ENCODE results near the gene RALGAPA1.
"Not testable (repeated sequence)": the region's sequence is repeated elsewhere in the genome, so short reads cannot be mapped to it uniquely, and the experiment has no call there.

The RALGAPA1 gene

DNA sequence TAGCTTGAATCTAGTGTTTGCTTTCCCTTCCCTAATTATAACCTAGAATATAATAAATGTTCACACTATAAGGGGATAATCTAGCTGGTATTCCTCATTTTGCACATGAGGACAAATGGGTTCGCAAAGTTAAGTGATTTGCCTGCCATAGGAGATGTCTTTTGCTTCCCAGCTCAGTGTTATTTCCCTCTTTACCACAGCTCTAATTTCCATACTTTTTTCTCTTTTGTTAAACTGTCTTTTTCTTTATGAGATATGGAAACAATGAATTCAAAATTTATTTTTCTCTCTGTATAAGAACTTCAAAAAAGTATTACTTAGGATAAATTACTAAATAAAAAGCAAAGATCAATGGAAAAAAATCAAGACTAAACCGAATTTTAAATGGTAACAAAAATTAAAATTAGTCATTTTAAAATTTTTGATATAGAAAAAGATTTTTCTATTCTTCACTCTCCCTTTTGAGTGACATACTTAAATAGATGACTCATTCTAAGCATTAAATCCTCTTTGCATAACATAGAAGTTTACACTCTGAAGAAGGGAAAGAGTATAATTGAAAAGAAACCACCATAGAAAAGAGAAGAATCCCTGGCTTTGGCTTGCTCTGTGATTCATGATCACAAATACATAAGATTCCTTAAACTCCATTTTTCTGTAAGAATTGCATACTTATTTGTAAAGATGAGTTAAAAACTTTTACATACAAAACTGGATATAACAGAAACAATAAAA, 177.9 kb downstream of the RALGAPA1 start:
- DNase-seq = no peak
- H4K12ac ChIP-seq (ENCODE audit: low read depth, low read length) = no peak overlapping the region
- H4K91ac ChIP-seq (ENCODE audit: low read depth, low read length) = no peak overlapping the region
- no peak overlapping the region for H2AK5ac ChIP-seq (ENCODE audit: low read length)
- no peak overlapping the region for H4K8ac ChIP-seq (ENCODE audit: low read depth, low read length)
- no peaks in the 10 kb centered on the region for H3K79me1 ChIP-seq (ENCODE audit: low read length)
- no peak overlapping the region for H3K27ac ChIP-seq (ENCODE audit: low read depth, low read length)
- no peak overlapping the region for H3K4me2 ChIP-seq (ENCODE audit: low read length)
- no peak overlapping the region for H2BK5ac ChIP-seq (ENCODE audit: low read depth, low read length, poor library complexity)
- WGBS (ENCODE audit: extremely low coverage, insufficient coverage, insufficient read length) = no CpG with 5 or more reads among the region's 2 CpGs
- H3K9me3 ChIP-seq (ENCODE audit: insufficient read depth, low read depth, low read length) = no peaks in the 10 kb centered on the region
- H2BK12ac ChIP-seq (ENCODE audit: low read length) = no peak overlapping the region
- H3K18ac ChIP-seq (ENCODE audit: low read length) = no peak overlapping the region
- H2AFZ ChIP-seq (ENCODE audit: insufficient read depth, low read length, poor library complexity) = no peak overlapping the region
- H3K4me3 ChIP-seq (ENCODE audit: low read depth, low read length) = no peak overlapping the region
- no peak overlapping the region for H3K9ac ChIP-seq (ENCODE audit: low read length)
- no peak overlapping the region for H3K4ac ChIP-seq (ENCODE audit: low read depth, low read length)
- no peak overlapping the region for H3K14ac ChIP-seq (ENCODE audit: low read length)
- no peaks in the 10 kb centered on the region for H3K27me3 ChIP-seq (ENCODE audit: insufficient read depth, low read length)
- H2BK120ac ChIP-seq (ENCODE audit: insufficient read depth, low read length, poor library complexity) = no peak overlapping the region
- no peaks in the 10 kb centered on the region for H3K79me2 ChIP-seq (ENCODE audit: control insufficient read depth, insufficient read depth, low read length, poor library complexity)
- H3K23ac ChIP-seq (ENCODE audit: low read length) = no peak overlapping the region
- no peaks in the 10 kb centered on the region for H3K4me1 ChIP-seq (ENCODE audit: control insufficient read depth in 1 of 2, insufficient read depth in 2 of 2, low read length in 2 of 2)
- H3K36me3 ChIP-seq (ENCODE audit: control insufficient read depth in 1 of 2, insufficient read depth in 2 of 2, low read length in 2 of 2) = peaks cover 0 to 2% of the 10 kb centered on the region in 2 experiments

DNA sequence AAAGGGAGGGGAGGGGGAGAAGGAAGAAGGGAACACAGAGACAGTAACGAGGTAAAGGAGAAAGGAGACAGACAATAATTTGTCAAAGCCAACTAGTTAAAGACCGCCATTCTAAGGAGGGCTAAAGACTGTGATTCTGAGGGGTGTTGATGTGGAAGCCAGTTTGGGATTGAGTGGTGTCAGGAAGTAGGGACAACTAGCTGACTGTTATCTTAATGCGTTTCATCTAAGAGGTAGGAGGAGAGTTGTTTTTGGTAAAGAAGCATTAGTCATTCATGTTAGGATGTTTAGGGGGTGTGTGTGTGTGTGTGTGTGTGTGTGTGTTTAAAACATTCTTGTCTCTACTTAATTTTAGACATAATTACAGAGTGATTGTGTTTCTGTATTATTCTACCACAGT, 180.1 kb downstream of the RALGAPA1 start:
- Histone ChIP-seq H3K9ac (ENCODE audit: low read length) (no peak overlapping the region), H2BK120ac (ENCODE audit: insufficient read depth, low read length, poor library complexity) (no peak overlapping the region), H3K4me3 (ENCODE audit: low read depth, low read length) (no peak overlapping the region), H3K9me3 (ENCODE audit: insufficient read depth, low read depth, low read length) (no peaks in the 10 kb centered on the region), H4K91ac (ENCODE audit: low read depth, low read length) (no peak overlapping the region), H2BK5ac (ENCODE audit: low read depth, low read length, poor library complexity) (no peak overlapping the region), H2BK12ac (ENCODE audit: low read length) (no peak overlapping the region), H3K4ac (ENCODE audit: low read depth, low read length) (no peak overlapping the region), H4K8ac (ENCODE audit: low read depth, low read length) (no peak overlapping the region), H2AK5ac (ENCODE audit: low read length) (no peak overlapping the region), H3K79me1 (ENCODE audit: low read length) (no peaks in the 10 kb centered on the region), H3K79me2 (ENCODE audit: control insufficient read depth, insufficient read depth, low read length, poor library complexity) (no peaks in the 10 kb centered on the region), H3K27ac (ENCODE audit: low read depth, low read length) (no peak overlapping the region), H3K14ac (ENCODE audit: low read length) (no peak overlapping the region), H3K18ac (ENCODE audit: low read length) (no peak overlapping the region), H2AFZ (ENCODE audit: insufficient read depth, low read length, poor library complexity) (no peak overlapping the region), H3K4me1 (ENCODE audit: control insufficient read depth in 1 of 2, insufficient read depth in 2 of 2, low read length in 2 of 2) (no peaks in the 10 kb centered on the region), H3K36me3 (ENCODE audit: control insufficient read depth in 1 of 2, insufficient read depth in 2 of 2, low read length in 2 of 2) (no peaks in the 10 kb centered on the region), H4K12ac (ENCODE audit: low read depth, low read length) (no peak overlapping the region), H3K23ac (ENCODE audit: low read length) (no peak overlapping the region), H3K27me3 (ENCODE audit: insufficient read depth, low read length) (no peaks in the 10 kb centered on the region), H3K4me2 (ENCODE audit: low read length) (no peak overlapping the region)
- WGBS (ENCODE audit: extremely low coverage, insufficient coverage, insufficient read length) = no CpG with 5 or more reads among the region's 3 CpGs
- no peak for DNase-seq

DNA sequence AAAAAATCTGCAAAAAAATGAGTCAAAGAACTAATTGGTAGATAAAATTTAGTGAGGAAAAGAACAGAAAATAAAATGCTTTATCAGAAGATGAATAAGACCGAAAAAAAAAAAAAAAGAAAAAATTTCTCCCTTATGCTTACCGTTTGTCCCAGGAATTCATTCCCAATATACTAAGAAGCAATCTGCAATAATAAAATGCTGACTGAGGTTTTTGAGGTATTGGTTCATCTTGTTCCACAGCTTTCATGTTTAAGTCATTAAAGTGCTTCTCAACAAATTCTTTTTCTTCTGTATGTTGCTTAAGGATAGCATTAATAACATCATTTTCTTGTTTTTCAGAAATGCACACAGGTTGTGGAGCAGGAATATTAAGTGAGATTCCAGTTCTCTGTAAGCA, 182.1 kb downstream of the RALGAPA1 start:
- H3K14ac ChIP-seq (ENCODE audit: low read length); H3K9me3 ChIP-seq (ENCODE audit: insufficient read depth, low read depth, low read length); H3K4me3 ChIP-seq (ENCODE audit: low read depth, low read length); H3K27me3 ChIP-seq (ENCODE audit: insufficient read depth, low read length); H2BK120ac ChIP-seq (ENCODE audit: insufficient read depth, low read length, poor library complexity); H3K18ac ChIP-seq (ENCODE audit: low read length); H3K79me1 ChIP-seq (ENCODE audit: low read length); DNase-seq; H3K23ac ChIP-seq (ENCODE audit: low read length); H4K91ac ChIP-seq (ENCODE audit: low read depth, low read length); H2BK5ac ChIP-seq (ENCODE audit: low read depth, low read length, poor library complexity); H4K8ac ChIP-seq (ENCODE audit: low read depth, low read length); H4K12ac ChIP-seq (ENCODE audit: low read depth, low read length); H3K36me3 ChIP-seq (ENCODE audit: control insufficient read depth in 1 of 2, insufficient read depth in 2 of 2, low read length in 2 of 2); H2AFZ ChIP-seq (ENCODE audit: insufficient read depth, low read length, poor library complexity); H3K9ac ChIP-seq (ENCODE audit: low read length); H3K4me2 ChIP-seq (ENCODE audit: low read length); H2BK12ac ChIP-seq (ENCODE audit: low read length); H3K27ac ChIP-seq (ENCODE audit: low read depth, low read length); H3K4ac ChIP-seq (ENCODE audit: low read depth, low read length); H3K4me1 ChIP-seq (ENCODE audit: control insufficient read depth in 1 of 2, insufficient read depth in 2 of 2, low read length in 2 of 2); H3K79me2 ChIP-seq (ENCODE audit: control insufficient read depth, insufficient read depth, low read length, poor library complexity); H2AK5ac ChIP-seq (ENCODE audit: low read length): not testable (repeated sequence)
- no CpG with 5 or more reads among the region's 2 CpGs for whole genome bisulfite sequencing (ENCODE audit: extremely low coverage, insufficient coverage, insufficient read length)

DNA sequence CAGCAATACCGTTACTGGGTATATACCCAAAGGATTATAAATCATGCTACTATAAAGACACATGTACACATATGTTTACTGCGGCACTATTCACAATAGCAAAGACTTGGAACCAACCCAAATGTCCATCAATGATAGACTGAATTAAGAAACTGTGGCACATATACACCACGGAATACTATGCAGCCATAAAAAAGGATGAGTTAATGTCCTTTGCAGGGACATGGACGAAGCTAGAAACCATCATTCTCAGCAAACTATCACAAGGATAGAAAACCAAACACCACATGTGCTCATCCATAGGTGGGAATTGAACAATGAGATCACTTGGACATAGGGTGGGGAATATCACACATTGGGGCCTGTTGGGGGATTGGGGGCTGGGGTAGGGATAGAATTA, 187.1 kb downstream of the RALGAPA1 start:
- not testable (repeated sequence) for H3K9ac ChIP-seq (ENCODE audit: low read length); H3K9me3 ChIP-seq (ENCODE audit: insufficient read depth, low read depth, low read length); H3K27me3 ChIP-seq (ENCODE audit: insufficient read depth, low read length); H4K12ac ChIP-seq (ENCODE audit: low read depth, low read length); H4K8ac ChIP-seq (ENCODE audit: low read depth, low read length); H3K4me1 ChIP-seq (ENCODE audit: control insufficient read depth in 1 of 2, insufficient read depth in 2 of 2, low read length in 2 of 2); H2BK5ac ChIP-seq (ENCODE audit: low read depth, low read length, poor library complexity); H3K18ac ChIP-seq (ENCODE audit: low read length); H3K4me2 ChIP-seq (ENCODE audit: low read length); H2AFZ ChIP-seq (ENCODE audit: insufficient read depth, low read length, poor library complexity); H3K4ac ChIP-seq (ENCODE audit: low read depth, low read length); H3K4me3 ChIP-seq (ENCODE audit: low read depth, low read length); H3K23ac ChIP-seq (ENCODE audit: low read length); H4K91ac ChIP-seq (ENCODE audit: low read depth, low read length); H3K79me2 ChIP-seq (ENCODE audit: control insufficient read depth, insufficient read depth, low read length, poor library complexity); H2AK5ac ChIP-seq (ENCODE audit: low read length); H2BK12ac ChIP-seq (ENCODE audit: low read length); H3K79me1 ChIP-seq (ENCODE audit: low read length); H3K14ac ChIP-seq (ENCODE audit: low read length); DNase-seq; H2BK120ac ChIP-seq (ENCODE audit: insufficient read depth, low read length, poor library complexity); H3K36me3 ChIP-seq (ENCODE audit: control insufficient read depth in 1 of 2, insufficient read depth in 2 of 2, low read length in 2 of 2); H3K27ac ChIP-seq (ENCODE audit: low read depth, low read length)
- WGBS (ENCODE audit: extremely low coverage, insufficient coverage, insufficient read length) = no CpG with 5 or more reads among the region's 4 CpGs

Measured in trophoblast cell (in vitro differentiated cells and primary cell).